Endothelial cell of umbilical vein (primary cell): ENCODE data around the gene GRIA3.

Experiments used
- CTCF ChIP-seq, 2 donors: IDR thresholded peaks; 1 replicate in 1 of 2; 2 replicates in 1 of 2; pipeline ENCODE4 v1.5.1; 2011; ENCODE audit warnings: low read length in 2 of 2, mild to moderate bottlenecking in 2 of 2, moderate library complexity in 2 of 2, control low read depth in 1 of 2, inconsistent platforms in 1 of 2, low read depth in 1 of 2; ENCODE audit not compliant: insufficient read depth in 1 of 2; ENCODE audit errors: extremely low read depth in 1 of 2
- EZH2 ChIP-seq: IDR thresholded peaks from 2 replicates; pipeline ENCODE4 v1.6.1; 2012; ENCODE audit warnings: borderline replicate concordance, low read depth, mild to moderate bottlenecking, moderate library complexity, low read length, inconsistent platforms; ENCODE audit not compliant: severe bottlenecking
- FOS ChIP-seq: IDR thresholded peaks from 2 replicates; pipeline ENCODE4 v1.6.1; 2011; ENCODE audit warnings: mild to moderate bottlenecking, low read length, moderate library complexity, borderline replicate concordance; ENCODE audit not compliant: insufficient read depth
- JUN ChIP-seq: IDR thresholded peaks from 2 replicates; pipeline ENCODE4 v1.6.1; 2011; ENCODE audit warnings: borderline replicate concordance, low read depth; ENCODE audit not compliant: insufficient read length, insufficient read depth
- MYC ChIP-seq: IDR thresholded peaks from one replicate; pipeline ENCODE4 v1.6.1; 2011; ENCODE audit warnings: mild to moderate bottlenecking, low read depth, low read length
- POLR2A ChIP-seq: IDR thresholded peaks from 2 replicates; pipeline ENCODE4 v1.6.1; 2012; ENCODE audit warnings: low read depth, mild to moderate bottlenecking, control low read depth, low read length
- POLR2AphosphoS5 ChIP-seq: IDR thresholded peaks from 2 replicates; pipeline ENCODE4 v1.6.1; 2012; ENCODE audit warnings: low read depth, mild to moderate bottlenecking, control low read depth, low read length, moderate library complexity; ENCODE audit not compliant: insufficient read depth

- no peak for TF ChIP-seq JUN
- TF ChIP-seq CTCF (IDR thresholded peaks at IDR 0.05; ENCODE audit: extremely low read depth in 1 of 2, insufficient read depth in 1 of 2, low read depth in 1 of 2, low read length in 2 of 2), result no peak
- no peak for TF ChIP-seq POLR2A
- no peak for TF ChIP-seq EZH2
- no peak for TF ChIP-seq POLR2AphosphoS5
- TF ChIP-seq MYC, result no peak
- TF ChIP-seq FOS, result no peak
Measured at GRCh38 chrX:123215397-123216089, 31.5 kb downstream of the GRIA3 start.
